ENCODE data around the gene KCTD2.

The KCTD2 gene

GRCh38 chr17:75008373-75008772, 38.7 kb upstream of the KCTD2 start:
- Histone ChIP-seq H3K4me2 (ENCODE audit: low read length) (no peak overlapping the region), H3K27ac (ENCODE audit: low read depth, low read length) (no peak overlapping the region), H3K9me2 (replicated peaks; ENCODE audit: control insufficient read depth, low read length) (no peaks in the 10 kb centered on the region), H3K79me2 (ENCODE audit: control insufficient read depth, low read length) (peaks cover 8% of the 10 kb centered on the region), H4K20me1 (ENCODE audit: control insufficient read depth, insufficient read depth, low read depth, low read length) (no peaks in the 10 kb centered on the region), H3F3A (ENCODE audit: control insufficient read depth, insufficient read depth) (peaks cover 6% of the 10 kb centered on the region; the same call in 1 of the 2 replicates), H3K4me3 (ENCODE audit: low read length) (no peak overlapping the region), H3K27me3 (ENCODE audit: control insufficient read depth, low read length) (no peaks in the 10 kb centered on the region), H3K36me3 (ENCODE audit: control insufficient read depth, low read length) (peaks cover 4% of the 10 kb centered on the region; the same call in 1 of the 2 replicates), H3K9me3 (ENCODE audit: control insufficient read depth, insufficient read depth, low read length) (no peaks in the 10 kb centered on the region), H3K4me1 (ENCODE audit: control insufficient read depth, low read length) (peaks cover 9% of the 10 kb centered on the region)
- no peak for TF ChIP-seq EZH2phosphoT487 (IDR thresholded peaks at IDR 0.05; ENCODE audit: borderline replicate concordance, low read length)
- TF ChIP-seq CTCF (IDR thresholded peaks at IDR 0.05; ENCODE audit: low read depth, low read length, poor library complexity, severe bottlenecking): no peak

- Histone ChIP-seq H3K36me3 (ENCODE audit: control insufficient read depth, low read length) (peaks cover 4% of the 10 kb centered on the region; the same call in 1 of the 2 replicates), H3K4me2 (ENCODE audit: low read length) (no peak overlapping the region), H3K4me1 (ENCODE audit: control insufficient read depth, low read length) (peaks cover 16% of the 10 kb centered on the region), H3K4me3 (ENCODE audit: low read length) (no peak overlapping the region), H3K9me3 (ENCODE audit: control insufficient read depth, insufficient read depth, low read length) (no peaks in the 10 kb centered on the region), H3K27me3 (ENCODE audit: control insufficient read depth, low read length) (no peaks in the 10 kb centered on the region), H4K20me1 (ENCODE audit: control insufficient read depth, insufficient read depth, low read depth, low read length) (no peaks in the 10 kb centered on the region), H3K27ac (ENCODE audit: low read depth, low read length) (no peak overlapping the region), H3K9me2 (replicated peaks; ENCODE audit: control insufficient read depth, low read length) (no peaks in the 10 kb centered on the region), H3F3A (ENCODE audit: control insufficient read depth, insufficient read depth) (peaks cover 9% of the 10 kb centered on the region; the same call in 1 of the 2 replicates), H3K79me2 (ENCODE audit: control insufficient read depth, low read length) (peaks cover 15% of the 10 kb centered on the region)
- TF ChIP-seq EZH2phosphoT487 (IDR thresholded peaks at IDR 0.05; ENCODE audit: borderline replicate concordance, low read length) (no peak), CTCF (IDR thresholded peaks at IDR 0.05; ENCODE audit: low read depth, low read length, poor library complexity, severe bottlenecking) (no peak)
Observed at GRCh38 chr17:75009139-75009724, 37.8 kb upstream of the KCTD2 start.

- Histone ChIP-seq H3K79me2 (ENCODE audit: control insufficient read depth, low read length) (peaks cover 31% of the 10 kb centered on the region), H3K4me2 (ENCODE audit: low read length) (no peak overlapping the region), H4K20me1 (ENCODE audit: control insufficient read depth, insufficient read depth, low read depth, low read length) (no peaks in the 10 kb centered on the region), H3F3A (ENCODE audit: control insufficient read depth, insufficient read depth) (peaks cover 9% of the 10 kb centered on the region; the same call in 1 of the 2 replicates), H3K27ac (ENCODE audit: low read depth, low read length) (no peak overlapping the region), H3K9me3 (ENCODE audit: control insufficient read depth, insufficient read depth, low read length) (no peaks in the 10 kb centered on the region), H3K4me1 (ENCODE audit: control insufficient read depth, low read length) (peaks cover 21% of the 10 kb centered on the region), H3K4me3 (ENCODE audit: low read length) (no peak overlapping the region), H3K27me3 (ENCODE audit: control insufficient read depth, low read length) (no peaks in the 10 kb centered on the region), H3K9me2 (replicated peaks; ENCODE audit: control insufficient read depth, low read length) (no peaks in the 10 kb centered on the region), H3K36me3 (ENCODE audit: control insufficient read depth, low read length) (peaks cover 10% of the 10 kb centered on the region)
- no peak for TF ChIP-seq EZH2phosphoT487 (IDR thresholded peaks at IDR 0.05; ENCODE audit: borderline replicate concordance, low read length)
- TF ChIP-seq CTCF (IDR thresholded peaks at IDR 0.05; ENCODE audit: low read depth, low read length, poor library complexity, severe bottlenecking): no peak
Observed at GRCh38 chr17:75010683-75011400, 36.2 kb upstream of the KCTD2 start.

All from DOHH2 (cell line).